Islet of Langerhans (tissue), 1 donor: ENCODE measurements around the gene AMMECR1.

ENCODE experiments used
- FAIRE-seq: peaks from one replicate; lab custom pipeline; 2011; peaks lifted over from hg19 to GRCh38; lab: Jason Lieb, UNC

Gene AMMECR1

DNA sequence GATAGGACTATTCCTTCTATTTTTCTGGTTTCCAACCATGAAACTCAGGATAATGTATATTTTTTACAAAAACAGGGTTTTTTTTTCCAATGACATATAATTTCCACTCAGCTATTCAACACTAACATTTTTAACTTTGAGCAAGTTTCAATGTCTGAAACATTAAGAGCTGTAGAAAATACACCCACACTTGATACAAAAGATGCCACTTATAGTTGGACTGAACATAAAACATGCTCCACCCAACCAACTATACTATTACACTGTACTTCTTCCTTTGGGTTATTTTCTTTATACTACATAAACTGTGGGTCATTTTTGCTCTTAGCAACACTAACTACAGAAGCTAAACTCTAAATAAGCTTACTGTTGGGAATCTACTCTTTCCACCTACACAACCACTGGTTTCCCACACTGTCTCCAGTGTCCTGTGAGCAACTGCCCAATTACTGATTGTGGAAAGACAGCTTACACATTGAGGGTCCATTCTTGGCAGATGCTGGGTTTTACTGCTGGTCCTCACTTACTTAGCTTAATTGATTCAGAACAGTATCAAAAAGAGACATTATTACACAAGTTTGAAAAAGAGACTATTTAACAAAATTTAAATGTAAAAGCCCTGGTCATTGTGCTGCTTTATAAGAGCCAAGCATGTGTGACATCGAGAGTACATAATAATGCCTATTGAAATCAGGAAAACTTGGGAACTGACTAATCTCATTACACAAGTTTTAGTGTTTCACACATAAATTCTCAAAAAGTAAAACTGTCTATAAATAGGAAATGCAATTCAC, 6.3 kb downstream of the AMMECR1 start:
- FAIRE-seq = no peak

DNA sequence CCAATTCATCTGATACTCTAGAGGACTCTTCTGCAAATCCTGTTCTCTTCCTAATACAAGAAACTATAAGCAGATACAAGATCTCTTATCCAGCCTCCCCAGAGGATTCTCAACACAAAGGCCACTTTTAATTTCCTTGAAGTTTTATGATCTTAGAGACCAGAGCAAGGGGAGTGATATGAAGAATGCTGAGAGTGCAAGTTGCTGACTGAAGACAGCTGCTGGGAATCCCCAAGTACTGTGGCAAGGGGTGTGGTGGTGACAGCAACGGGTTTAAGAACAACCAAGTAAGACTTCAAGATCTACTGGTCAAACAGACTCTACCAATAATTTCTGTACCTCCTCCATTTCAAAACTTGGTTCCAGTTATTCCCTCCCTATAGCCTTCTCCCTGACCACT, 7.0 kb downstream of the AMMECR1 start:
- FAIRE-seq = no peak

DNA sequence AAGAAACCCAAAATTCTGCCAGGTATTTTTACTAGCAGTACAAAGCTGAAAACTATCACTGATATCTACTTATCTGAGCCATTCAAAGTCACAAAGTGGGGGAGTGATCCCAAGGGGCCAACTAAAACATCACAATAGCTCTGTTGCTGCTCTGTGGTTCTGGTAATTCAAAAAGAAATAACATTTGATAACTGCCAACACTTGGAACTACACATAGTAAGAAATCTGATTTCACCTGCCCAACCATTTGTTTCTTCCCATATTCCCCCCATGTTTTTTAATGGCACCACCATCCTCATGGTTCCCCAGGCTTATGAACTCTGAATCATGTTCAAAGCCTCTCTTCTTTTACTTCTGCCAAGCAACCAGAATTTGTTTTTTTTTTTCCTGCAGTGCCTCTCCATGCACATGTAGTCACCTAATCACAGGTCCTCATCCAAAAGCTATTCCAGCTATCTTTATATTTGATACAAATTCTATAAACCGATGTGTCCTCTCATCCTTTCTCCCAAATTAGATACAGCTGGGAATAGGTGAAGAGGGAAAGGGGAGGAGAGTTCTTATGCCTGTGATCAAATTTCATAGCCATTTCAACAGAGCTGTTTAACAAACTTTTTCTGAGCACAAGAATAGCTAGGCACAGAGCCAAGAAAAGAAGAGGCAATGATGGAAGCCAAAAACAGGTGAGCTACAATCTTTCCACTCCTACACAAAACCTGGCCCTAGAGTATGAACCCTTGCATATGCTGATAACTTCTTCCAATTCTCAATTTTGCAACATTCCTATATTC, 7.7 kb downstream of the AMMECR1 start:
- FAIRE-seq = no peak

DNA sequence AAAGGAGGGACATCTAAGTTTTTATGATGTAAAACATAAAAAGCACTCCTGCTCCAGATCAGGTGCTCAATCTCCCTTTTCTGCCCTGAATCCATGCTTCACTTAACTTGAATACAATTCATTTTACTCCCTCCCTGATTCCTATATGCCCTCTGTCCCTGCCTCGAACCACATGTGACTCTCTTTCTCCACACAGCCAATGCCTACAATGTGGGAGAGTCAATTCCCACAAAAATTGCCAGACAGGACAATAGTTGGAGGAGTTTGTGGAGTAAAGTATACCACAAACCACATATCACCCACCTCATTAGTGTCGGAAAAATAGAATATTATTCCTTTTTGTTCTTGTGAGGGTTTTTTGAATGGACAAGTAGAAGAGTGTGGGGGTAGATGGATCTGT, 9.7 kb downstream of the AMMECR1 start:
- FAIRE-seq = no peak

DNA sequence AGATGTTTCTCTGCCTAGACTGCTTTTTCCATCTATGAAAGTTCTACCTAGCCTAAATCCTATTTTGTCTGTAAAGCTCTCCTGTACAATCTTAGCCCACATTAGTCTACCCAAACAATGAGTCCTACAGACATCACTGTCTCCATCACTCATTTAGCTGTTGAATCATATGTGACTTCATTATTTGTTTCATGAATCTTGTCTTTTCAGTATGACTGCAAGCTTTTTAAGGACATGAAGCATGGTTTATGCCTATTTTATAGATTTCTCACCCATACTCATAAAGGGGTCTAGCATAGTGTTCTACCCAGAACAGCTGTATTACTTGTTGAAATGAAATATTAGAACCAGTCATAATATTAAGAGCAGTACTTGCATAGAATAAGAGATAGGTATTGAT, 13.0 kb downstream of the AMMECR1 start:
- no peak for FAIRE-seq

DNA sequence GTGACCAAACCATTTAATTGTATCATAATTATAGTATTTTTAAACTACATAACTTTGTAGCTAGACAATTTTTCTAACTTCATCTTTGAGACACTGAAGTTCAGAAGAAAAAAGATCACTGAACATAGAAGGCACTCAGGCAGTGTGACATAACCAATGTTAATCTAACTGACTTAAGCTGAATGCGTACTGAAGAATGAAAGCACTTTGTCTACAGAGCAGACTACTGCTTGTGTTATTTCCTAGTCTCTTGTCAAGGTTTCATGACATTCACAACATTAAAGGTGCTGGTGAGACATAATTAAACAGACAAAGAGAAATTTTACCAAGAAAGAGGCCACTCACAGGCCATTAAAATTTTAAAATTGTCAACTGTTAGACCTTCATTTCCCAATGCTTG, 13.5 kb downstream of the AMMECR1 start:
- peak; percentile 91 for FAIRE-seq

DNA sequence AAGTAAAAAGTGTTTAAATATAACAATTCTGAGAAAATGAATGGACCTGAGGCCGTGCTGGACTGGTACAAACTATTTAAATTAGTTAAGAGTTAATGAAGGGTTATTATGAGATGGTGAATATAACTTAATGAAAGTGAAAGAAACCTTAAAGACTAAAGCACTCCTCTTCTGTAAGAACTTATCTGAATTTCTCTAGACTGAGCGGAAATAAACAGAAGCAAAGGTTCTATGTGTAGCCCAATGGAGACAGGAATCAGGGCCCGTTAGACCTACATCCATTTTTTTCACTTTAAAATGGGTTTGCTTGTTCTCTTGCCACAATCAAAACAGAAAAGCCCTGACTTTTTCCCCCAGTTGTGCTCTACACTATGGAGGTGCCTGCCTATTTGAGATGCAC, 14.9 kb downstream of the AMMECR1 start:
- FAIRE-seq = no peak

DNA sequence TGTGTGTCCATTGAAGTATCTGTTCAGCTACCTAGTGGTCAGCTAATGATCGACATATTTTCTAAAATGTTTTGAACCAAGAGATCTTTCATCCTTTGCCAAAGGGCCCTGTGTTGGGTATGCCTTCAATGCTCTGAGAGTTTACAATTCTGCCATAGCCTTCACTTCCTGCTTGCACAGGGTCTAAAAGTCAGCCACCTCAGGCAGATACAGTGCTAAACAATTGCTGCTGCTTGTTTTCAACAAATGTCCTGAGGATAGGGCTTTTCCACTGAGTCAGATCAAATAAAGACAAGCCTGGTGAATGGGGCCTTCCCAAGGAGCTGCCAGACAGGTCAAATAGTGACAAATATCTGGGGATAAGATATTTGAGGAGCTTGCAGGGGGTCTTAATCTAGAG, 16.7 kb downstream of the AMMECR1 start:
- FAIRE-seq = no peak

DNA sequence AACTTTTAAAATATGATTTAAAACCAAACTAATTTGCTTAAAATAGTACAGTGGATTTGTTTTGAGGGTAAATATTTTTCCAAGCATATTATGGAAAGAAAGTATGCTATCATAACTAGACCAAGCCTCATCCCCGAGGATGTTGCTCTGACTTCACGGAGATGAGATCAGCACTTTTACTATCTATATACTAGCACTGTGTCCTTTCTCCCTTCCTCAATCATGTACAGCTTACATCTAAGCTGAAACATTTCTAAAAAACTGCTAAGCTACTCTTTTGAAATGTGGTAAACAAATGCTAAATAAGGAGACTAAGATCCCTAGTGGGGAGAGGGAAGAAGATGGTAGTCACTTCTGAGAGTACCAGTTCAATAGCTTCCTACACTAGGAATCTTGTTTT, 23.8 kb downstream of the AMMECR1 start:
- no peak for FAIRE-seq

DNA sequence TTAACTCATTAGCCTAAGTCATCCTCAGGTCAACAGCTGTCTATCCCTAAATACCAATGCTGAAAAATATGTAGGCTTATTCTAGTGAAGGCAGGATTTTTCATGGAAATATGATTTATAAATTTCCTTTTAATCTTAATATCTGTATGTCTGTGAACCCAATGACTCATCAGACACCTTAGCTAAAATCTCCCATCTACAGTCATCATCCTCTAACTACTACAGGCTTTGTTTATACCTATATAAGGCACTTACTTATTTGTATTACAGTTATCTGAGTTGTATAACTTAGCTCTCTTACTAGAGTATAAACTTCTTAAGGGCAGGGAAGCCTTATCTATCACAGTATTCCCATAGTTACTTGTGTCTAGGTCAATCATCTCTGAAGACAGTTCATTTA, 24.2 kb downstream of the AMMECR1 start:
- FAIRE-seq = no peak

DNA sequence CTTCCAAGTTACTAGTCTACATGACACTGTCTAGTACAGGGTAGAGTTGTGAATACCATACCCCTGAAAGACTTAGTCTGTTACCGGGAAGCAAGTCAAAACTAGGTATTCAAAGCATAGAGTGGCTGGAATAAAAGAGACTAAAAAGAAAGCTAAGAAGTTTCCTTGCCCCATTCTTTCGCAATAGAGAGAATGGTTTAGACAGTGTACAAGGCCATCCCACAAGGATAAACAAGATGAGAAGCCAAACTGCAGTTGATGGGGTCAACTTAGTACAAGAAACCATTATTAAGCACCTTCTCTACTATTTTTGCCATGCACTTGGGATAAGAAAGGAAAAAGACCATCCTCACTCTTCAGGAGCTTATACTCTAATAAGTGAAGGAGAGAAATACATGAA, 30.3 kb downstream of the AMMECR1 start:
- no peak for FAIRE-seq

DNA sequence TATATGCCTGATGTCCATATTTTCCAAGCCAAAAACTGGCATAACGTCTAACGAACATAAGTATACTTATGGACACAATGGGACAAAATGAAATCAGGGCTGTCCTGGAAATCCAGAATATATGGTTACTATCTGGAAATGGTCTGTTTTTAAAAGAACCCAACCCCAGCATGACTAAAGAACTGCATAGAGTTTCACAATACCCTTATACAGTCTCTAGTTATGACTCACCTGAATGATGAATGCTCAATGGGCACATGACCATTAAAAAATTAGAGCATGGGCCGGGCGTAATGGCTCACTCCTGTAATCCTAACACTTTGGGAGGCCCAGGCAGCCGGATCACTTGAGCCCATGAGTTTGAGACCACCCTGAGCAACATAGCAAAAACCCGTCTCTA, 31.8 kb downstream of the AMMECR1 start:
- FAIRE-seq = no peak

DNA sequence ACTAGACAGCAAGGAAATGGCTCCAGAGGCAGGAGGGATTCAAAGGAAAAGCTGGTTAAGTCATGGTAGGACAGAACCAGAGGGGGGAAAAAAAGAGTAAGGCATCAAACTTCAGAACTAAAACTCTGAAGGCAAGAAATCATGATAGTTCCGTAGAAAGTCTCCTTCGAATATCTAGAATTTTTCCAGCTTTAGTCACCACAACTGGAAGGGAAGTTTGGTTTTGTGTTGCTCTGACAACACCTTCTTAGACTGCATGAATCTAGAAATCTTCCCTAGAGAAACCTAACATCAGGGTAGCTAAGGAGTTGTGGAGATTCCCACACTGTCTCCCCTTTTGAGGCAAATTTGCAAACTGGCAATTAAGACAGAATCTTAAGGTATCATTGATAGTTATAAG, 33.7 kb downstream of the AMMECR1 start:
- FAIRE-seq = no peak

DNA sequence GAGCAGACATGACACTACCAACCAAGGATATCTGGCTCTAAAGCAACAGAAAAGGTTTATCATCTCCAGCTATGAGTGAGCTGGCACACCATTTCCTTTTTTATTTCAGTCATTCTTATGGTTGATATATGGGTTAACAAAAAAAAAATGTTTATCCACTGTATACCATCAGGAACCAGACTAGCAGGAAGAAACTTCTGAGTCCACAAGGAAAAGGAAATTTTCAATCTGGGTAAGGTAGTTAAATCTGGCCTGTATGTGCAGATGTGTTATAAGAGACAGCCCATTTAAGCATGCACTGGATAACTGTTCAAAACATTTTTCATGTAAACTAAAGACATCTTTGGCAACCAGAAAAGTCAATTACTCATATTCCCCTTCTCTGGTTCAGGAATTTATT, 35.0 kb downstream of the AMMECR1 start:
- FAIRE-seq = peak; percentile 27

DNA sequence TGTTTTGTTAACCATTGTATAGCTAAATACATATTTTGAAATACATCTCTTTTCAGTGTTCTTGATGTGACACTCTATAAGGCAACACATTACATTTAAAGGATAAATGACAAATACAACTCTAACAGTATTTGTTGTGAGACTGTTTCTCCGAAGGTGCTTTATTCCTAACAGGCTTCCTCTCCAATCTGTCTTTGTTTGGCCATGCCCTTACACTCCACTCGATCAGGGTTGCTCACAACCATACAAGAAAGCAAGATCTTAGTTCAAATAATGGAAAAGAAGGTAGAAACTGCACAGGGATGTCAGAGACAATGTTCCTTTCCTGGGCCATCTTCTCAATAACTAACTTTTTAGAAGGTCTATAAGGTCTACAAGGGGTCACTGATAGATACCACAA, 36.5 kb downstream of the AMMECR1 start:
- FAIRE-seq = no peak

DNA sequence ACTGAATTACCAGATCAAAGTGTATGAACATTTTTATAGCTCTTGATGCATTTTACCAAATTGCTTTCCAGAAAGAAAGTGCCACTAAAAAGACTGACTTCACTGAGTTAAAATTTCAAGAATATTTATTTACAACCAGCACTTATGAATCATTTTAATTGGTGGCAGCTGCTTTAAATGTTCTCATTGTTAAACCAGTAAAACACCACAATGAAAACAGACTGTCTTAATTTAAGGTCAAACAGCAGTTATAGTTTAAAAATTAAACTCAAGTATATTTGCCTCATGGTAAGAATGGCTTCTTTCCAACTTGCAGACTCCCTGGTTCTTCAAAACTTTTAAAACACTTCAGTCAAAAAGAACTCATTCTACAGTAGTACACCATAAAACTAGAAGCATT, 36.9 kb downstream of the AMMECR1 start:
- peak; percentile 97 for FAIRE-seq

DNA sequence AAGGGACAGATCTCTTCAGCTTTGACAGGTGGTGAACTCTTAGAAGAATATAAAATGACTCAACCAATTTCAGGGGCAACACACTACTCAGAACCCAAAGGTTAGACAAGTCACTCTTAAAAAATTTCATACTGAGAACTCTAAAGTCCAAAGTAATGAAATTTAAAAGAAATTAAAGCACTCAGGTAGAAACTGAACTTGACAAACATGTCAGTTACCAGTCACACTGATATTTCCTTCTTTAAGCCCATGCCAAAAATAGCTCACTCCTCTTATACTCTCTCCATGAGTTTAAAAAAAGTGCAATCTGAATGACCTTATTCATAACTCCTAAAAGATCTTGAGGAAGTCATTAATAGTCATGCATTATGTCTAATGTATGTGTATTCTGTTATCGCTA, 40.3 kb downstream of the AMMECR1 start:
- FAIRE-seq = peak; percentile 9

DNA sequence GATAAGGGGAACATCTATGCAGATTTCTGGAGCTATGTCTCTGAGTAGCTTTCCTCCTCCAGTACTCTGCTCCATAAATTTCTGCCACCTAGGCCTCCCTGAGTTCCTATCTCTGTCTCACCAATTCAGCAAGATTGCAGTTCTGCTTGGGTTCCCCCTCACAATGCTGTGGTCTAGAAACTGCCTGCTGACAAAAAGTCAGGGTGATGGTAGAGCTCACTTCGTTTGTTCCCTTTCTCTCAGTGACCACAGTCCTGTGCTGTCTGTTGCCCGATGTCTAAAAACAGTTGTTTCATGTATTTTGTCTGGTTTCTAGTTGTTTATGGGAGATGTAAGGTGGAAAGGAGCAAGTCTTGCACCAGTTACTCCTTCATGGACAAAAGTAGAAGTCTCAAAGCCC, 41.1 kb downstream of the AMMECR1 start:
- FAIRE-seq = no peak

DNA sequence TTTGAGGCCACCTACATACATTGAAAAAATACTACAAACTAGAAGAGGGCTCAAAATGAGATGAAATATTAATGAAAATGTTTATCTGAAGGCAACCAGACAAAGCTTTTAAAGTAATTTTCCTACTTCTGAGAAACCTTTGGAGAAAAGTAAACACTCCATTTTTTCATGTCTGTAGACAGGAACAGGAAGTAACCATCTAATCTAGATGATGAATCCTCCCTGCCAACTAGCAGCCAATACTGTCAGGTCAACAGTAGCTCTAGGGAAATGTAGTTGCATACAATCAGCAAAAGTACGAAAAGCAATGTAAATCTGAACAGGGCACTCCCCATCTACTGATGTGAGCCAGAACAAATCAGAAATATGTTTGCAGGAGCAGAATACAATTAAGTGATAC, 49.0 kb downstream of the AMMECR1 start:
- FAIRE-seq = peak; percentile 93

DNA sequence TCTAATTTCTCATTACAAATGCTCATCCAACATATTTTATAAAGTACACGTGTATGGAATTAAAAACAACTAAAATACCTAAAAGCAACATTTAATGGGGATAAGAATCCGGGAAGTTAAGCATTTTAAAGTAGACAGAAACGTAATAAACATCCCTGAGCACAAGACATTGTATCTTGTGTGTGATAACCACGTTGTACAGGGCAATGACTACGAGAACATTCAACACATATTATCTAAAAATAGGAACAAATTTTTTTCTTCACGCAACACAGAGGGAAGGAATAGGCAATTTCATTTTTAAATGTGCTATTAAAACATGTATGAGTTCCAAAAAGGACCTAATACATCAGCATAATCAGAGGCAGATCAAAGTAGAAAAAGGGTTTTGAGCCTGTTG, 49.5 kb downstream of the AMMECR1 start:
- no peak for FAIRE-seq

DNA sequence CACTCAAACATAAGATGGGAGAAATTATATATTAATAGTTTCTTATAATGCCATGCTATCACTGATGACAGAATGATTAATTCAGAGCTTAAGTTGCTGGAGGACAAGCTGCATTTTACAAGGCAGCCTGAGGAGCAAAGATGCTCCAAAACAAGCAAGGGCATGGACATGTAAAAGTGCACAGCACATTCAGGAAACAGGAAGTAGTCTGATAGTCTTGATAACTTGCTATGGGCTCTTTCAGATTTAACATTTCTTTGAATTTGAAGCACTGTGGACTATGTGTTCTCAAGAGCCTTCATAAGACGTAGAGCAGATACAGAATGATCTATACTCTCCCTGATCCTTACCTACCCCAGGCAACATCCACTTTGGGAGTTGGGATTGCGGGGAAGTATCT, 50.0 kb downstream of the AMMECR1 start:
- FAIRE-seq = no peak

DNA sequence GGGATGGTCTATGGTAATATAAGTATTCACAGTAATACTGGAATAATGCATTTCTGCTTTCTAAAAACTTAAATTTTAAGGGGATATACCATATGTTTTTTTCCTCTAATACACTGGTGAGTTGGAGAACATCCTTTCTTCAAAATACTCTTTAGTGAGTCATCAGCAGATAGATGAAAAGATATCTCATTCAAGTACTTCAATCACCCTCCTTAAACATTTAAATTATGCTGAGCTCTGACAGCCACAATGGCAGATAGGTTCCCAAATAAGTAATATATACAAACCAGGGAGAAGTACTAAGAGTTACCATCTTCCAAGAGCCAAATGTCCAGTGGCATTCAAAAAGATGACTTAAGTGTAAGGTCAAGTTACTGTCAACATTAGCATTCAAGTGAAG, 52.2 kb downstream of the AMMECR1 start:
- no peak for FAIRE-seq

DNA sequence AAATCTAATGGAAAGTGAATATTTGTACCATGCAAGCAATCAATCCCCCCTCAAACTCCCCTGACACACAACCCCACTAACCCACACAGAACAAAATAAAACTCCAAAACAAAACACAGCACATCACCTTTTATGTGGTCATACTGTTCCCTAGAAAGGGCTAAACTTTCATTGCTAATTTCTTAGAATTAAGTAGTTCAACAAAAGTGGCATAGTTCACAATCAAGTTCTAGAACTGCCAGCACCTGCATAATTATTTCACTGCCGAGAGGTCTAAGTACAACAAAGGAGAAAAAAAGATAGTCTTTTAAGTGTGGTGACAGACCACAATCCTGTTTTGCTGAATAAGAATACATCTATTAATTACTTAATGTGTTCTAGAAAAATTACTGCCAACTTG, 58.8 kb downstream of the AMMECR1 start:
- FAIRE-seq = no peak

DNA sequence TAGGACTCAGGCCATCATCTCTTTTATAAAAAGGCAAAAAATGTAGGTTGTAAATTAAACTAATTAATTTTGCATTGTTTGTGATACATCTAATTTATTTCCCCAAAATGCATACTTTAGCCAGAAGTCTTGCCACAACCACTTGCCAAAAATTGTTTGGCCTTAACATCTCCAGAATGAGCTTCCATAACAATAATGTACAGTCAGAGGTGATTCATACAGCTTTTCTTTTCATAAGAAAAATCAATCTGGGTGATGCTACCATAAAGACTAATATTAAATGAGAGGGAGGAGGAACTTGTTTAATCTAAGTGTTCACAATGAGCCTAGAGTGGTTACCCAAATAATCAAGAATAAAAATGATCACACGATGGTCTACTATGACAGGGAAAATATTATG, 59.3 kb downstream of the AMMECR1 start:
- FAIRE-seq = peak; percentile 73
